Thyroid gland (tissue), 4 donors: ENCODE data around the gene ZNF433.

Experiments
- CTCF ChIP-seq, 6 experiments: fragments of 200-600 bp in 3 of 6; fragments of 450-650 bp in 3 of 6; sonication (generic) in 3 of 6; IDR thresholded peaks; one replicate each; pipeline ENCODE4 v1.5.1; 2016 to 2019; ENCODE audit warnings: antibody characterized with exemption in 6 of 6, mild to moderate bottlenecking in 2 of 6, inconsistent platforms in 1 of 6, moderate library complexity in 1 of 6
- POLR2A ChIP-seq, 2 donors: fragments of 450-650 bp; IDR thresholded peaks; one replicate each; pipeline ENCODE4 v1.6.1; 2017; ENCODE audit warnings: antibody characterized with exemption in 2 of 2, mild to moderate bottlenecking in 2 of 2, moderate library complexity in 1 of 2

GRCh38 chr19:11986754-11987153 is 48.7 kb downstream of the ZNF433 start:
- TF ChIP-seq POLR2A (IDR thresholded peaks at IDR 0.05) (no peak), CTCF (IDR thresholded peaks at IDR 0.05) (no peak)
